ENCODE measurements around the gene RNF167.
A peak's percentile ranks its signal among the peaks of the same experiment; 100 is the strongest.

The RNF167 gene

GRCh38 chr17:4939796-4940554 is at the start of gene RNF167, which contains the start of gene SLC25A11:
TSS of gene RNF167 (plus strand) at chr17:4940268. CDS start at chr17:4940910, 642 bp downstream.
TSS of gene SLC25A11 (minus strand) at chr17:4940046. CDS start at chr17:4939910, 136 bp downstream.
- peak; percentile 95 for DNase-seq

- no peak for DNase-seq
Observed at GRCh38 chr17:4891411-4892410, 48.4 kb upstream of the RNF167 start.

GRCh38 chr17:4892499-4893221 is 47.4 kb upstream of the RNF167 start:
- DNase-seq = no peak

GRCh38 chr17:4893272-4893671 is 46.8 kb upstream of the RNF167 start:
- no peak for DNase-seq

GRCh38 chr17:4893721-4894560 is 46.1 kb upstream of the RNF167 start:
- no peak for DNase-seq

GRCh38 chr17:4895121-4895520 is 44.9 kb upstream of the RNF167 start:
- DNase-seq = no peak

GRCh38 chr17:4895657-4896331 is 44.3 kb upstream of the RNF167 start:
- no peak for DNase-seq

GRCh38 chr17:4896332-4897197 is 43.5 kb upstream of the RNF167 start:
- no peak for DNase-seq

- DNase-seq = no peak
Observed at GRCh38 chr17:4897198-4897687, 42.8 kb upstream of the RNF167 start.

GRCh38 chr17:4897785-4898184 is 42.3 kb upstream of the RNF167 start:
- no peak for DNase-seq

GRCh38 chr17:4898351-4898750 is 41.7 kb upstream of the RNF167 start:
- DNase-seq = no peak

GRCh38 chr17:4898927-4899326 is 41.1 kb upstream of the RNF167 start:
- no peak for DNase-seq

GRCh38 chr17:4899341-4900230 is 40.5 kb upstream of the RNF167 start, which contains the start of gene C17orf107:
TSS of gene C17orf107 (plus strand) at chr17:4899536. CDS start at chr17:4899763, 227 bp downstream.
- DNase-seq = peak; percentile 66

GRCh38 chr17:4900231-4901107 is 39.6 kb upstream of the RNF167 start:
- DNase-seq = no peak

- no peak for DNase-seq
Observed at GRCh38 chr17:4901108-4901647, 38.9 kb upstream of the RNF167 start.

GRCh38 chr17:4901648-4902344 is 38.3 kb upstream of the RNF167 start:
- no peak for DNase-seq

- no peak for DNase-seq
Observed at GRCh38 chr17:4902540-4902939, 37.5 kb upstream of the RNF167 start.

All from NCI-H510A (cell line).